DND-41 (cell line): ENCODE measurements around the gene OXER1.

ENCODE experiments used
- ATAC-seq: fragments of 200-7000 bp; cut with Tn5 transposase; 3 replicates; pipeline ENCODE4 v1.9.1; 2021; ENCODE audit warnings: low read depth; ENCODE audit not compliant: insufficient read depth
- DNase-seq: peaks from one replicate; pipeline ENCODE4 v3.0.0-alpha.2; 2020
- H2AFZ ChIP-seq: 2 replicates; pipeline ENCODE4 v1.6.0; 2012; ENCODE audit warnings: low read depth, low read length
- H3K27ac ChIP-seq: 2 replicates; pipeline ENCODE4 v1.5.1; 2012; ENCODE audit warnings: low read length, inconsistent platforms
- H3K27me3 ChIP-seq: fragments of 200-600 bp; sonication (generic); 2 replicates; pipeline ENCODE4 v1.6.0; 2012; ENCODE audit warnings: low read length, mild to moderate bottlenecking, inconsistent platforms; ENCODE audit not compliant: insufficient read depth, poor library complexity
- H3K36me3 ChIP-seq: 2 replicates; pipeline ENCODE4 v1.5.1; 2012; ENCODE audit warnings: low read length, inconsistent platforms; ENCODE audit not compliant: insufficient read depth
- H3K4me1 ChIP-seq: 2 replicates; pipeline ENCODE4 v1.5.1; 2012; ENCODE audit warnings: mild to moderate bottlenecking, low read length; ENCODE audit not compliant: insufficient read depth
- H3K4me2 ChIP-seq: 2 replicates; pipeline ENCODE4 v1.6.0; 2012; ENCODE audit warnings: mild to moderate bottlenecking, moderate library complexity, low read length, inconsistent platforms; ENCODE audit not compliant: insufficient read depth
- H3K4me3 ChIP-seq, 2 experiments: fragments of 200-600 bp in 1 of 2; shearing (Covaris generic) in 1 of 2; 2 replicates each; pipeline ENCODE4 v1.5.1; 2012 to 2016; ENCODE audit warnings: inconsistent platforms in 2 of 2, low read length in 2 of 2, mild to moderate bottlenecking in 2 of 2, low read depth in 1 of 2, moderate library complexity in 1 of 2
- H3K79me2 ChIP-seq: 2 replicates; pipeline ENCODE4 v1.6.0; 2012; ENCODE audit warnings: low read length, inconsistent platforms; ENCODE audit not compliant: insufficient read depth
- H3K9ac ChIP-seq: 2 replicates; pipeline ENCODE4 v1.6.0; 2012; ENCODE audit warnings: low read depth, mild to moderate bottlenecking, inconsistent platforms, low read length, moderate library complexity
- H3K9me3 ChIP-seq: 2 replicates; pipeline ENCODE4 v1.5.1; 2012; ENCODE audit warnings: low read length, moderate library complexity, mild to moderate bottlenecking, inconsistent platforms; ENCODE audit not compliant: insufficient read depth, severe bottlenecking
- H4K20me1 ChIP-seq: 2 replicates; pipeline ENCODE4 v1.6.0; 2012; ENCODE audit warnings: low read length; ENCODE audit not compliant: insufficient read depth
- CTCF ChIP-seq: IDR thresholded peaks from 2 replicates; pipeline ENCODE4 v1.5.1; 2012; ENCODE audit warnings: borderline replicate concordance, low read length, moderate library complexity, mild to moderate bottlenecking; ENCODE audit not compliant: poor library complexity, severe bottlenecking; ENCODE audit errors: extremely low read depth
- EZH2 ChIP-seq: IDR thresholded peaks from 3 replicates; pipeline ENCODE4 v1.6.1; 2012; ENCODE audit warnings: borderline replicate concordance, low read depth, mild to moderate bottlenecking, moderate library complexity, low read length, inconsistent platforms; ENCODE audit not compliant: severe bottlenecking

The OXER1 gene

GRCh38 chr2:42752314-42752713, 11.6 kb downstream of the OXER1 start:
- Histone ChIP-seq H3K27ac (no peak overlapping the region), H3K9ac (no peak overlapping the region)
- TF ChIP-seq EZH2 (no peak), CTCF (no peak)

GRCh38 chr2:42748840-42749239, 15.1 kb downstream of the OXER1 start:
- H3K79me2 ChIP-seq = no peaks in the 10 kb centered on the region
- no peak for ATAC-seq
- TF ChIP-seq CTCF = no peak
- TF ChIP-seq EZH2 = no peak

More at GRCh38 chr2:42752314-42752713, 11.6 kb downstream of the OXER1 start:
- Histone ChIP-seq H2AFZ (no peak overlapping the region), H3K4me2 (no peak overlapping the region), H4K20me1 (no peaks in the 10 kb centered on the region), H3K79me2 (no peaks in the 10 kb centered on the region), H3K4me1 (0 out of 2 replicates have a peak, but pooled peaks cover 3% of the 10 kb centered on the region), H3K36me3 (peaks cover 7% of the 10 kb centered on the region; the same call in 1 of the 2 replicates), H3K27me3 (no peaks in the 10 kb centered on the region), H3K4me3 (no peak overlapping the region), H3K9me3 (no peaks in the 10 kb centered on the region)
- DNase-seq (no peak), ATAC-seq (no peak)

GRCh38 chr2:42747422-42747821, 16.5 kb downstream of the OXER1 start:
- Histone ChIP-seq H3K36me3 (peaks cover 10% of the 10 kb centered on the region), H3K27ac (no peak overlapping the region), H2AFZ (no peak overlapping the region), H3K4me1 (no peaks in the 10 kb centered on the region), H3K9ac (no peak overlapping the region), H3K9me3 (no peaks in the 10 kb centered on the region), H3K79me2 (no peaks in the 10 kb centered on the region), H4K20me1 (no peaks in the 10 kb centered on the region), H3K27me3 (no peaks in the 10 kb centered on the region), H3K4me3 (no peak overlapping the region), H3K4me2 (no peak overlapping the region)
- TF ChIP-seq CTCF (no peak), EZH2 (no peak)
- DNase-seq = no peak
- ATAC-seq = no peak

More at GRCh38 chr2:42748840-42749239, 15.1 kb downstream of the OXER1 start:
- H3K27ac ChIP-seq = no peak overlapping the region
- H3K4me1 ChIP-seq = no peaks in the 10 kb centered on the region
- H3K36me3 ChIP-seq = peaks cover 5% of the 10 kb centered on the region; the same call in 1 of the 2 replicates
- H3K27me3 ChIP-seq = no peaks in the 10 kb centered on the region
- DNase-seq = no peak
- no peak overlapping the region for H2AFZ ChIP-seq
- no peak overlapping the region for H3K9ac ChIP-seq
- H3K9me3 ChIP-seq = no peaks in the 10 kb centered on the region
- H3K4me3 ChIP-seq = no peak overlapping the region
- H4K20me1 ChIP-seq = no peaks in the 10 kb centered on the region
- no peak overlapping the region for H3K4me2 ChIP-seq

GRCh38 chr2:42744545-42745082, 19.3 kb downstream of the OXER1 start:
- Histone ChIP-seq H4K20me1 (no peaks in the 10 kb centered on the region), H3K9ac (no peak overlapping the region), H3K4me3 (no peak overlapping the region), H3K27ac (no peak overlapping the region), H3K79me2 (no peaks in the 10 kb centered on the region), H3K9me3 (peaks cover 8% of the 10 kb centered on the region), H3K4me2 (no peak overlapping the region), H3K27me3 (no peaks in the 10 kb centered on the region), H2AFZ (no peak overlapping the region), H3K36me3 (peaks cover 19% of the 10 kb centered on the region), H3K4me1 (no peaks in the 10 kb centered on the region)
- no peak for DNase-seq
- no peak for TF ChIP-seq EZH2
- no peak for TF ChIP-seq CTCF
- no peak for ATAC-seq
